Measurements from ENCODE around the gene CERS2.
"Not testable (repeated sequence)": the region's sequence is repeated elsewhere in the genome, so short reads cannot be mapped to it uniquely, and the experiment has no call there.

CERS2 gene

DNA sequence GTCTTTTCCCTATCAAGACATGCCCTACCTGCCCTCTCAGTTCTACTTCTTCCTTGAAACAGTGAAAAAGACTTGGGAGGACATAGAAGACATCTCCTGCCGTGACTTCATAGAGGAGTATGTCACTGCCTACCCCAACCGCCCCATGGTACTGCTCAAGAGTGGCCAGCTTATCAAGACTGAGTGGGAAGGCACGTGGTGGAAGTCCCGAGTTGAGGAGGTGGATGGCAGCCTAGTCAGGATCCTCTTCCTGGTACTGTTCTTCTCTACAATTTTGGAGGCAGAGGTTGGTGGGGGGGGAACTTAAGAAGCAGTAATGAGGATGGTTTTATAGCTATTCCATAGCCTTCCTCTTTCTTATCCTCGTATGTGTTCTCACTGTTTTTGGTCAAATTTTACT, 29.8 kb downstream of the CERS2 start:
- no peaks in the 10 kb centered on the region for H3K9me3 ChIP-seq (ENCODE audit: control insufficient read depth, insufficient read depth, low read depth, low read length)
- H3K9ac ChIP-seq (ENCODE audit: low read length), result no peak overlapping the region
- no peaks in the 10 kb centered on the region for H3K27me3 ChIP-seq (ENCODE audit: control insufficient read depth, insufficient read depth, low read length)
- no peak overlapping the region for H3K4me3 ChIP-seq (ENCODE audit: low read depth, low read length)
- H3K4me1 ChIP-seq (ENCODE audit: control insufficient read depth, insufficient read depth, low read length), result no peaks in the 10 kb centered on the region
- peaks cover 95% of the 10 kb centered on the region for H3K36me3 ChIP-seq (ENCODE audit: control insufficient read depth, insufficient read depth, low read length)
- H3K27ac ChIP-seq (ENCODE audit: low read depth, low read length), result no peak overlapping the region

DNA sequence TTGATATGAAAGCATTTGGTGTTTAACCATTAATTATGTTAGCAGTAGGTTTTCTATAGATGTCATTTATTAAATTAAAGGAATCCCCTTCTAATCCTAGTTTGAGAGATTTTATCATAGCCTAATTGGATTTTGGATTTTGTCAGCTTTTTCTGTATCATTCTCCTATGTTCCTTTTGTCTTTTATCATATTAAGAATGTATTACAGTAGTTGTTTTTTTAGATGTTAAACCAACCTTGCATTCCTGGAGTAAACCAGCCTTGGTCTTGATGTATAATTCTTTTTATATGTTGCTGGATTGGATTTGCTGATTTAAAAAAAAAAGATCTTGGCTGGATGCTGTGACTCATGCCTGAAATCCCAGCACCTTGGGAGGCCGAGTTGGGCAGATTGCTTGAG, 42.9 kb downstream of the CERS2 start:
- Histone ChIP-seq H3K9ac (ENCODE audit: low read length) (no peak overlapping the region), H3K4me3 (ENCODE audit: low read depth, low read length) (no peak overlapping the region), H3K9me3 (ENCODE audit: control insufficient read depth, insufficient read depth, low read depth, low read length) (0 out of 2 replicates have a peak, but pooled peaks cover 2% of the 10 kb centered on the region), H3K4me1 (ENCODE audit: control insufficient read depth, insufficient read depth, low read length) (no peaks in the 10 kb centered on the region), H3K27me3 (ENCODE audit: control insufficient read depth, insufficient read depth, low read length) (no peaks in the 10 kb centered on the region), H3K27ac (ENCODE audit: low read depth, low read length) (no peak overlapping the region), H3K36me3 (ENCODE audit: control insufficient read depth, insufficient read depth, low read length) (peaks cover 79% of the 10 kb centered on the region)

DNA sequence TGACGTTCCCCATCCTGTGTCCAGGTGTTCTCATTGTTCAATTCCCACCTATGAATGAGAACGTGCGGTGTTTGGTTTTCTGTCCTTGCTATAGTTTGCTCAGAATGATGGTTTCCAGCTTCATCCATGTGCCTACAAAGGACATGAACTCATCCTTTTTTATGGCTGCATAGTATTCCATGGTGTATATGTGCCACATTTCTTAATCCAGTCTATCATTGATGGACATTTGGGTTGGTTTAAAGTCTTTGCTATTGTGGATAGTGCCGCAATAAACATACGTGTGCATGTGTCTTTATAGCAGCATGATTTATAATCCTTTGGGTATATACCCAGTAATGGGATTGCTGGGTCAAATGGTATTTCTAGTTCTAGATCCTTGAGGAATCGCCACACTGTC, 45.9 kb downstream of the CERS2 start:
- not testable (repeated sequence) for H3K27ac ChIP-seq (ENCODE audit: low read depth, low read length); H3K4me3 ChIP-seq (ENCODE audit: low read depth, low read length); H3K27me3 ChIP-seq (ENCODE audit: control insufficient read depth, insufficient read depth, low read length); H3K9ac ChIP-seq (ENCODE audit: low read length); H3K9me3 ChIP-seq (ENCODE audit: control insufficient read depth, insufficient read depth, low read depth, low read length); H3K4me1 ChIP-seq (ENCODE audit: control insufficient read depth, insufficient read depth, low read length)
- H3K36me3 ChIP-seq (ENCODE audit: control insufficient read depth, insufficient read depth, low read length), result peaks cover 57% of the 10 kb centered on the region

DNA sequence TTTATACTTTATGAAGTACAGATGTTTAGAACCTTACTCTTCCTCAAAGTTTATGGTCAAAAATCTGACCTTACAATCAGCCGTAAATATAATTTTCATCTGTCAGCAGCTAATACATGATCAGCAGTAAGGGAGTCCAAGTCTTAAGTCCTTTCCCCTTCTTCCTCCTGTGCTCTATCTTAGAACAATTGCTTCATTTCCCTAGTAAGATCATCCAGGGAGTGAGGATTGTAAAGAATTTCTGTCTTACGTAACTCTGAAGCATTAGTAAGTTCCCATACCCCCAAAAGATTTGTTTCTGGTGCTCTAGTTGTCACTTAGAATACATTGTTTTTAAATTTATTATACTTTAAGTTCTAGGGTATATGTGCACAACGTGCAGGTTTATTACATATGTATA, 46.3 kb downstream of the CERS2 start:
- peaks cover 53% of the 10 kb centered on the region for H3K36me3 ChIP-seq (ENCODE audit: control insufficient read depth, insufficient read depth, low read length)
- H3K27me3 ChIP-seq (ENCODE audit: control insufficient read depth, insufficient read depth, low read length), result no peaks in the 10 kb centered on the region
- no peak overlapping the region for H3K9ac ChIP-seq (ENCODE audit: low read length)
- H3K4me1 ChIP-seq (ENCODE audit: control insufficient read depth, insufficient read depth, low read length), result no peaks in the 10 kb centered on the region; the same call in 1 of the 2 replicates
- 0 out of 2 replicates have a peak, but pooled peaks cover 2% of the 10 kb centered on the region for H3K9me3 ChIP-seq (ENCODE audit: control insufficient read depth, insufficient read depth, low read depth, low read length)
- H3K4me3 ChIP-seq (ENCODE audit: low read depth, low read length), result no peak overlapping the region; the same call in 1 of the 2 replicates
- no peak overlapping the region for H3K27ac ChIP-seq (ENCODE audit: low read depth, low read length)

DNA sequence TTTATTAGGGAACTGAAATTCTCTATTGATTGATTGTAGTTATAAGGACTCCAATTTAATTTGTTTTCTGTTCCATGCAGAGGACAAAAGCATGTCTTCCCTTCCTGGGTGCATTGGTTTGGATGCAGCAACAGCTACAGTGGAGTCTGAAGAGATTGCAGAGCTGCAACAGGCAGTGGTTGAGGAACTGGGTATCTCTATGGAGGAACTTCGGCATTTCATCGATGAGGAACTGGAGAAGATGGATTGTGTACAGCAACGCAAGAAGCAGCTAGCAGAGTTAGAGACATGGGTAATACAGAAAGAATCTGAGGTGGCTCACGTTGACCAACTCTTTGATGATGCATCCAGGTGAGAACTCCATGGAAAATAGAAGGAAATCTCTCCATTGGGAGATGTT, 47.0 kb downstream of the CERS2 start:
- Histone ChIP-seq H3K36me3 (ENCODE audit: control insufficient read depth, insufficient read depth, low read length) (peaks cover 47% of the 10 kb centered on the region), H3K9me3 (ENCODE audit: control insufficient read depth, insufficient read depth, low read depth, low read length) (0 out of 2 replicates have a peak, but pooled peaks cover 2% of the 10 kb centered on the region), H3K9ac (ENCODE audit: low read length) (no peak overlapping the region), H3K4me1 (ENCODE audit: control insufficient read depth, insufficient read depth, low read length) (peaks cover 2% of the 10 kb centered on the region), H3K4me3 (ENCODE audit: low read depth, low read length) (no peak overlapping the region), H3K27ac (ENCODE audit: low read depth, low read length) (no peak overlapping the region), H3K27me3 (ENCODE audit: control insufficient read depth, insufficient read depth, low read length) (no peaks in the 10 kb centered on the region)

DNA sequence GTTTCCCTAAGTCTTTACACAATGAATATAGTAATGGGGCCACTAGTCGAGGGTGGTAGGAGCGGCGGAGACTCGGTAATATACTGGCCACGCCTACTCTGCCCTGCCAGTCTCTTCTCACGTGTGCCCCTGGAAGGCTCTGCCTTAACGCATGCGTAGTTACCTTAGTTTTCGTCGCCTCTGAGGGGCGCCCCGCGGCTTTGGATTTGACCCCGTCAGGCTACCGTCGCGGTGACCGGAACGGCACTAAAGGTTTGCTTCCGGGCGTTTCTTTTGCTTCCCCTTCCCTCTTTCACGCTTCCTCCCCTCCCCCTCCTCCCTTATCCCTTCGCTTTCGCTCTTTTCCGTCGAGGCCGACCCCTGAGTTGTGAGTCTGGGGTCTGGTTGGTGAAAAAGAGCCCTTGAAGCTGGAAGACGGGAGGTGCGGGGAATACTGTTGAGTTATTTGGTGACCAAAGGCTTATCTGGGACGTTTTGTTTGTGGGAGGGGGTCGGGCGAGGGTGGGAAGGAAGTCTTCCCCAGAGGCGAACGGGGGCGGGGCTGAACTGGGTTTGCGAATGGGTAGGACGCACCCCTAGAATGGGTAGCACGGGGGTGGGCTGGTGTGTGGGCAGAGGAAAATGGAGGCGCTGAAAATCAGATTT, 48.4 kb downstream of the CERS2 start, which contains the start of gene SETDB1:
Gene SETDB1, plus strand, starts transcription at position 267 of the 645 bp plus-strand sequence. CDS start 1,352 bp downstream, outside the sequence.
- Histone ChIP-seq H3K4me1 (ENCODE audit: control insufficient read depth, insufficient read depth, low read length) (peaks cover 8% of the 10 kb centered on the region), H3K9ac (ENCODE audit: low read length) (peak within 1 kb of the TSS; percentile 88), H3K27ac (ENCODE audit: low read depth, low read length) (peak within 1 kb of the TSS; percentile 74), H3K27me3 (ENCODE audit: control insufficient read depth, insufficient read depth, low read length) (no peaks in the 10 kb centered on the region), H3K36me3 (ENCODE audit: control insufficient read depth, insufficient read depth, low read length) (peaks cover 36% of the 10 kb centered on the region), H3K9me3 (ENCODE audit: control insufficient read depth, insufficient read depth, low read depth, low read length) (0 out of 2 replicates have a peak, but pooled peaks cover 2% of the 10 kb centered on the region), H3K4me3 (ENCODE audit: low read depth, low read length) (peak within 1 kb of the TSS; percentile 75)

DNA sequence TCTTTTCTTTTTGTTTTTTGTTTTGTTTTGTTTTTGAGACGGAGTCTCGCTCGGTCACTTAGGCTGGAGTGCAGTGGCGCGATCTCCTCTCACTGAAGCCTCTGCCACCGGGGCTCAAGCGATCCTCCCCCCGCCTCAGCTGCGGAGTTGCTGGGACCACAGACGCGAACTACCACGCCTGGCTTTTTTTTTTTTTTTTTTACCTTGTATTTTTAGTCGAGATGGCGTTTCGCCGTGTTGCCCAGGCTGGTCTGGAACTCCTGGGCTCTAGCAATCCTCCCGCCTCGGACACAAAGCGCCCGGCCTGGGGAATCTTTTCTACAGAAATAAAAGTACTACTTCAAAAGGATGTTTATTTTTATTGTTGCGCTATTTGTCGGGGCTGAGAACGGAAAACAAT, 49.6 kb downstream of the CERS2 start:
- H3K9ac ChIP-seq (ENCODE audit: low read length), result no peak overlapping the region

DNA sequence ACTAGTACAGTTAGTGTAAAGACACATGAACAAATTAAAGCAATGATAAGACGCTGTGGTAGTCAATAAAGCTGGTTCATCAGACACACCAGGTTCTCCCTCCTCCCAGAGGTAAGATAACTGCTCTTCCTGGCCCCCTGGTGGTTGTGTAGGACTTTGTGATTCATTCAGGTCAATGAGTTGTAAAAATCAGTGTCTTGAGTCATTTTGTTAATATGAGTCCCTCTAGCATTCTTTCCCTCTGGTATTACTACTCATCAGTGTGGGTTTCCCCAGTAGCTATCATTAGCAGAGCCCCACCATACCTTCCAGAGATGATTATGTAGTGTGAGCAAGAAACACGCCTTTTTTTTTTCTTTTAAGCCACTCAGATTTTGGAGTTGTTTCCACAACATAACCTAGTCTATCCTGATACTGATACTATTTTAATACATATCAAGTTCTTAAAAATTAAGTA, 52.1 kb downstream of the CERS2 start:
- Histone ChIP-seq H3K36me3 (ENCODE audit: control insufficient read depth, insufficient read depth, low read length) (peaks cover 4% of the 10 kb centered on the region), H3K9ac (ENCODE audit: low read length) (no peak overlapping the region), H3K4me1 (ENCODE audit: control insufficient read depth, insufficient read depth, low read length) (peaks cover 8% of the 10 kb centered on the region), H3K27ac (ENCODE audit: low read depth, low read length) (no peak overlapping the region), H3K4me3 (ENCODE audit: low read depth, low read length) (no peak overlapping the region), H3K27me3 (ENCODE audit: control insufficient read depth, insufficient read depth, low read length) (no peaks in the 10 kb centered on the region), H3K9me3 (ENCODE audit: control insufficient read depth, insufficient read depth, low read depth, low read length) (no peaks in the 10 kb centered on the region)

More for the DNA sequence above, 49.6 kb downstream of the CERS2 start:
- Histone ChIP-seq H3K36me3 (ENCODE audit: control insufficient read depth, insufficient read depth, low read length) (peaks cover 26% of the 10 kb centered on the region), H3K27me3 (ENCODE audit: control insufficient read depth, insufficient read depth, low read length) (no peaks in the 10 kb centered on the region), H3K4me3 (ENCODE audit: low read depth, low read length) (no peak overlapping the region), H3K4me1 (ENCODE audit: control insufficient read depth, insufficient read depth, low read length) (peaks cover 8% of the 10 kb centered on the region), H3K27ac (ENCODE audit: low read depth, low read length) (no peak overlapping the region), H3K9me3 (ENCODE audit: control insufficient read depth, insufficient read depth, low read depth, low read length) (0 out of 2 replicates have a peak, but pooled peaks cover 2% of the 10 kb centered on the region)

DNA sequence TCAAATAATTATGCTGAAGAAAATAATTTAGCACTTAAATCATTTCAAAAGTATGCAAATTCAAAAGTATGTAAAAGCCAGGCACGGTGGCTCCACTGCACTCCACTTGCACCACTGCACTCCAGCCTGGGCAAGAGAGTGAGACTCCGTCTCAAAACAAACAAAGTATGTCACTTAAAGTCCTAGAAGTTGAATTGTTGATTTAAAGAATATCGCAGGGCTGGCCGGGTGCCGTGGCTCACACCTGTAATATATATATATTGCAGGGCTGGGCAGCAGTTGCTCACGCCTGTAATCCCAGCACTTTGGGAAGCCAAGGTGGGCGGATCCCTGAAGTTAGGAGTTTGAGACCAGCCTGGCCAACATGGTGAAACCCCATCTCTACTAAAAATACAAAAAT, 57.2 kb downstream of the CERS2 start:
- Histone ChIP-seq H3K9ac (ENCODE audit: low read length) (no peak overlapping the region), H3K4me3 (ENCODE audit: low read depth, low read length) (no peak overlapping the region), H3K27me3 (ENCODE audit: control insufficient read depth, insufficient read depth, low read length) (no peaks in the 10 kb centered on the region), H3K9me3 (ENCODE audit: control insufficient read depth, insufficient read depth, low read depth, low read length) (no peaks in the 10 kb centered on the region), H3K27ac (ENCODE audit: low read depth, low read length) (no peak overlapping the region), H3K4me1 (ENCODE audit: control insufficient read depth, insufficient read depth, low read length) (peaks cover 10% of the 10 kb centered on the region), H3K36me3 (ENCODE audit: control insufficient read depth, insufficient read depth, low read length) (no peaks in the 10 kb centered on the region)

Data from HUES6 (cell line).